ENCODE measurements around the gene ANKRD13C.

The ANKRD13C gene

GRCh38 chr1:70295749-70296148 lies 58.8 kb downstream of the ANKRD13C start:
- Mint-ChIP-seq H3K27me3 (no peaks in the 10 kb centered on the region), H3K4me3 (no peak overlapping the region), H3K36me3 (ENCODE audit: low read depth) (peaks cover 77% of the 10 kb centered on the region), H3K4me1 (ENCODE audit: low read depth) (no peaks in the 10 kb centered on the region), H3K9me3 (no peaks in the 10 kb centered on the region), H3K27ac (no peak overlapping the region)
- DNase-seq: no peak

GRCh38 chr1:70293186-70293843 lies 61.2 kb downstream of the ANKRD13C start:
- H3K9me3 Mint-ChIP-seq: no peaks in the 10 kb centered on the region
- H3K27me3 Mint-ChIP-seq: no peaks in the 10 kb centered on the region
- peak overlapping the region; percentile 6 for H3K27ac Mint-ChIP-seq
- no peak overlapping the region for H3K4me3 Mint-ChIP-seq
- peaks cover 78% of the 10 kb centered on the region for H3K36me3 Mint-ChIP-seq (ENCODE audit: low read depth)
- no peaks in the 10 kb centered on the region for H3K4me1 Mint-ChIP-seq (ENCODE audit: low read depth)
- DNase-seq: no peak

- DNase-seq: no peak
- peaks cover 75% of the 10 kb centered on the region for H3K36me3 Mint-ChIP-seq (ENCODE audit: low read depth)
- no peak overlapping the region for H3K27ac Mint-ChIP-seq
- no peaks in the 10 kb centered on the region for H3K4me1 Mint-ChIP-seq (ENCODE audit: low read depth)
- no peaks in the 10 kb centered on the region for H3K9me3 Mint-ChIP-seq
- H3K4me3 Mint-ChIP-seq: no peak overlapping the region
- no peaks in the 10 kb centered on the region for H3K27me3 Mint-ChIP-seq
Observed at GRCh38 chr1:70290218-70290617, 64.3 kb downstream of the ANKRD13C start.

GRCh38 chr1:70288166-70288565 lies 66.4 kb downstream of the ANKRD13C start:
- H3K4me1 Mint-ChIP-seq (ENCODE audit: low read depth): no peaks in the 10 kb centered on the region

GRCh38 chr1:70286453-70286852 lies 68.1 kb downstream of the ANKRD13C start:
- H3K9me3 Mint-ChIP-seq: no peaks in the 10 kb centered on the region
- H3K27me3 Mint-ChIP-seq: no peaks in the 10 kb centered on the region
- DNase-seq: no peak
- H3K4me1 Mint-ChIP-seq (ENCODE audit: low read depth): no peaks in the 10 kb centered on the region
- no peak overlapping the region for H3K4me3 Mint-ChIP-seq
- H3K36me3 Mint-ChIP-seq (ENCODE audit: low read depth): peaks cover 62% of the 10 kb centered on the region
- no peak overlapping the region for H3K27ac Mint-ChIP-seq

More at GRCh38 chr1:70288166-70288565, 66.4 kb downstream of the ANKRD13C start:
- no peak overlapping the region for H3K27ac Mint-ChIP-seq
- H3K9me3 Mint-ChIP-seq: no peaks in the 10 kb centered on the region
- no peaks in the 10 kb centered on the region for H3K27me3 Mint-ChIP-seq
- no peak for DNase-seq
- no peak overlapping the region for H3K4me3 Mint-ChIP-seq
- H3K36me3 Mint-ChIP-seq (ENCODE audit: low read depth): peaks cover 66% of the 10 kb centered on the region

- no peak overlapping the region for H3K4me3 Mint-ChIP-seq
- peaks cover 60% of the 10 kb centered on the region for H3K36me3 Mint-ChIP-seq (ENCODE audit: low read depth)
- H3K4me1 Mint-ChIP-seq (ENCODE audit: low read depth): no peaks in the 10 kb centered on the region
- no peaks in the 10 kb centered on the region for H3K9me3 Mint-ChIP-seq
- H3K27me3 Mint-ChIP-seq: no peaks in the 10 kb centered on the region
- H3K27ac Mint-ChIP-seq: no peak overlapping the region
- DNase-seq: no peak
Observed at GRCh38 chr1:70284366-70284765, 70.2 kb downstream of the ANKRD13C start.

- H3K9me3 Mint-ChIP-seq: no peaks in the 10 kb centered on the region
- H3K27ac Mint-ChIP-seq: peak overlapping the region; percentile 29
- DNase-seq: no peak
- no peaks in the 10 kb centered on the region for H3K4me1 Mint-ChIP-seq (ENCODE audit: low read depth)
- H3K36me3 Mint-ChIP-seq (ENCODE audit: low read depth): peaks cover 62% of the 10 kb centered on the region
- H3K4me3 Mint-ChIP-seq: no peak overlapping the region
- H3K27me3 Mint-ChIP-seq: no peaks in the 10 kb centered on the region
Observed at GRCh38 chr1:70278710-70279109, 75.8 kb downstream of the ANKRD13C start.

- Mint-ChIP-seq H3K27ac (peak overlapping the region; percentile 44), H3K36me3 (ENCODE audit: low read depth) (peaks cover 69% of the 10 kb centered on the region), H3K27me3 (no peaks in the 10 kb centered on the region), H3K9me3 (no peaks in the 10 kb centered on the region), H3K4me3 (no peak overlapping the region), H3K4me1 (ENCODE audit: low read depth) (no peaks in the 10 kb centered on the region)
- no peak for DNase-seq
Observed at GRCh38 chr1:70277875-70278274, 76.6 kb downstream of the ANKRD13C start.

GRCh38 chr1:70265946-70266345 lies 88.6 kb downstream of the ANKRD13C start:
- Mint-ChIP-seq H3K27me3 (no peaks in the 10 kb centered on the region), H3K4me1 (ENCODE audit: low read depth) (no peaks in the 10 kb centered on the region), H3K36me3 (ENCODE audit: low read depth) (peaks cover 76% of the 10 kb centered on the region), H3K27ac (peak overlapping the region; percentile 66), H3K4me3 (no peak overlapping the region), H3K9me3 (peaks cover 5% of the 10 kb centered on the region)
- no peak for DNase-seq

GRCh38 chr1:70264839-70265238 lies 89.7 kb downstream of the ANKRD13C start:
- Mint-ChIP-seq H3K36me3 (ENCODE audit: low read depth) (peaks cover 70% of the 10 kb centered on the region), H3K27me3 (no peaks in the 10 kb centered on the region), H3K4me3 (no peak overlapping the region), H3K4me1 (ENCODE audit: low read depth) (no peaks in the 10 kb centered on the region), H3K27ac (peak overlapping the region; percentile 1), H3K9me3 (peaks cover 5% of the 10 kb centered on the region)
- no peak for DNase-seq

- Mint-ChIP-seq H3K9me3 (no peaks in the 10 kb centered on the region), H3K4me3 (no peak overlapping the region), H3K27ac (peak overlapping the region; percentile 63), H3K4me1 (ENCODE audit: low read depth) (no peaks in the 10 kb centered on the region), H3K36me3 (ENCODE audit: low read depth) (peaks cover 39% of the 10 kb centered on the region), H3K27me3 (no peaks in the 10 kb centered on the region)
- DNase-seq: no peak
Observed at GRCh38 chr1:70256664-70257063, 97.9 kb downstream of the ANKRD13C start.

GRCh38 chr1:70248729-70249128 lies 105.8 kb downstream of the ANKRD13C start:
- Mint-ChIP-seq H3K27ac (peak overlapping the region; percentile 57), H3K4me1 (ENCODE audit: low read depth) (peaks cover 32% of the 10 kb centered on the region)

GRCh38 chr1:70247768-70248167 lies 106.8 kb downstream of the ANKRD13C start:
- no peak for DNase-seq
- Mint-ChIP-seq H3K27me3 (no peaks in the 10 kb centered on the region), H3K4me3 (no peak overlapping the region), H3K4me1 (ENCODE audit: low read depth) (peaks cover 33% of the 10 kb centered on the region), H3K27ac (peak overlapping the region; percentile 57), H3K36me3 (ENCODE audit: low read depth) (peaks cover 100% of the 10 kb centered on the region), H3K9me3 (no peaks in the 10 kb centered on the region)

More at GRCh38 chr1:70248729-70249128, 105.8 kb downstream of the ANKRD13C start:
- Mint-ChIP-seq H3K9me3 (no peaks in the 10 kb centered on the region), H3K27me3 (no peaks in the 10 kb centered on the region), H3K4me3 (no peak overlapping the region), H3K36me3 (ENCODE audit: low read depth) (peaks cover 99% of the 10 kb centered on the region)
- DNase-seq: no peak

GRCh38 chr1:70247122-70247521 lies 107.4 kb downstream of the ANKRD13C start:
- H3K4me1 Mint-ChIP-seq (ENCODE audit: low read depth): peaks cover 33% of the 10 kb centered on the region
- H3K27ac Mint-ChIP-seq: peak overlapping the region; percentile 55
- H3K4me3 Mint-ChIP-seq: no peak overlapping the region
- no peak for DNase-seq
- no peaks in the 10 kb centered on the region for H3K27me3 Mint-ChIP-seq
- peaks cover 100% of the 10 kb centered on the region for H3K36me3 Mint-ChIP-seq (ENCODE audit: low read depth)
- no peaks in the 10 kb centered on the region for H3K9me3 Mint-ChIP-seq

GRCh38 chr1:70239940-70240339 lies 114.6 kb downstream of the ANKRD13C start:
- Mint-ChIP-seq H3K4me3 (no peak overlapping the region), H3K4me1 (ENCODE audit: low read depth) (peaks cover 7% of the 10 kb centered on the region), H3K27ac (peak overlapping the region; percentile 1), H3K27me3 (no peaks in the 10 kb centered on the region), H3K9me3 (no peaks in the 10 kb centered on the region), H3K36me3 (ENCODE audit: low read depth) (peaks cover 98% of the 10 kb centered on the region)
- DNase-seq: no peak

GRCh38 chr1:70234733-70235132 lies 119.8 kb downstream of the ANKRD13C start:
- Mint-ChIP-seq H3K27ac (no peak overlapping the region), H3K36me3 (ENCODE audit: low read depth) (peaks cover 98% of the 10 kb centered on the region), H3K4me3 (no peak overlapping the region), H3K9me3 (no peaks in the 10 kb centered on the region), H3K4me1 (ENCODE audit: low read depth) (peaks cover 14% of the 10 kb centered on the region), H3K27me3 (no peaks in the 10 kb centered on the region)
- no peak for DNase-seq
